ENCODE measurements around the gene RNF144B. TPM values are rescaled to one million over a fixed set of nuclear protein-coding genes. Genes with fewer than 3 reads are reported as not detected.

Gene RNF144B
- total and polyA plus RNA-seq, 10 of the 15 experiments (the other 5 are each of a cell fraction or from before 2014, with no cell fraction given): 0.03 to 0.18 (median 0.14) TPM

DNA sequence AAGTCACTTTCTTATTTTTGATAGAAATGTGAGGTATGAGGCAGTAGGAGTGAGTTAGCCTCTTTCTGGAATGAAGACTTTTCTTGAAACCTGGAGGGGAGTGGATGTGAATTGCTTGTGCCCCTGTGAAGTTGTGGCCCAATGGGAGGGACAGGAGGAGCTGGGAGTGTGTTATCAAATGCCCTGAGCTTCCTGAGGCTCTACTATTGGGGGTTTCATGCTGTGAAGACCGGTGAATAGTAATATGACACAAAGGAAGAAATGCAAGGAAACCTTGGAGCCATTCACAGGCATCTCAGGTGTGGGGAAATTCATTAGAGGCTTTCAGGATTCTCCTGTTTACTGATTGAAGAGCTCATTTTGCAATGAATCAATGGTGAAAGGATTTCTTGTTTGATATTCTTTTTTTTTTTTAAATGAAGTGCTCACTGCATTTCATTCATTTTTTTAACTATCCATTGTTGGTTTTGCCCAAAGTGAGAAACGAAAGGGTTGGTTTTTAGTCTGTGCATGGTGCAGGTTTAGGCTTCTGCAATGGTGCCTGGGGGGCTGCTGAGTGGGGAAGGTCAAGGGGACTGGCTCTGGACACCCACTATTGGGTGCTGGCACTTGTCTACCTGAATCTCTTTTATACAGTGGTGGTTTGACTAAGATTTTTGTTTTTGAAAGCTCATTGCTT is 8.2 kb downstream of the RNF144B start:
- Histone ChIP-seq H2AFZ (ENCODE audit: control insufficient read depth, low read depth, low read length) (no peak overlapping the region), H3K4me1 (ENCODE audit: control insufficient read depth, insufficient read depth, low read length) (peaks cover 4% of the 10 kb centered on the region), H3K27me3 (replicated peaks in 1 of 2; ENCODE audit: control insufficient read depth in 2 of 2, insufficient read depth in 2 of 2, low read length in 1 of 2) (peaks cover 0 to 3% of the 10 kb centered on the region in 2 experiments; a peak in 2 of 4 replicates), H3K4me3 (no peak overlapping the region), H3K9me3 (replicated peaks; ENCODE audit: control insufficient read depth, insufficient read depth, low read length) (no peaks in the 10 kb centered on the region; the same call in 2 of the 3 replicates), H3K79me2 (ENCODE audit: control insufficient read depth, insufficient read depth, low read length) (no peaks in the 10 kb centered on the region), H3K4me2 (ENCODE audit: control insufficient read depth, insufficient read depth) (no peak overlapping the region), H3K9ac (ENCODE audit: control insufficient read depth, insufficient read depth, low read length) (no peak overlapping the region), H3K27ac (ENCODE audit: control insufficient read depth, insufficient read depth) (no peak overlapping the region), H4K20me1 (ENCODE audit: control insufficient read depth, insufficient read depth) (no peaks in the 10 kb centered on the region), H3K36me3 (ENCODE audit: control insufficient read depth in 2 of 2, insufficient read depth in 2 of 2, low read length in 1 of 2) (no peaks in the 10 kb centered on the region)
- WGBS (ENCODE audit: insufficient coverage, insufficient replicate concordance, low lambda C conversion rate, missing lambda C conversion rate): 8% methylated on average over 2 of the region's 2 CpGs
- in situ Hi-C loops (cut with MboI) (no loop called here), intact Hi-C loops (cut with micrococcal nuclease; ENCODE audit: unreplicated experiment) (no loop called here)
- DNase-seq (ENCODE audit: low read depth, low spot score): no peak
- RAD21 ChIA-PET (ENCODE audit: unreplicated experiment): interaction anchor here (0.6 kb wide), 1 partner anchor 596 kb away, joined by 3 read pairs; no protein-coding TSS in a partner anchor
- SMC1A ChIA-PET (ENCODE audit: uncharacterized antibody, unreplicated experiment): no interaction called here
- TF ChIP-seq, protein P1, sequence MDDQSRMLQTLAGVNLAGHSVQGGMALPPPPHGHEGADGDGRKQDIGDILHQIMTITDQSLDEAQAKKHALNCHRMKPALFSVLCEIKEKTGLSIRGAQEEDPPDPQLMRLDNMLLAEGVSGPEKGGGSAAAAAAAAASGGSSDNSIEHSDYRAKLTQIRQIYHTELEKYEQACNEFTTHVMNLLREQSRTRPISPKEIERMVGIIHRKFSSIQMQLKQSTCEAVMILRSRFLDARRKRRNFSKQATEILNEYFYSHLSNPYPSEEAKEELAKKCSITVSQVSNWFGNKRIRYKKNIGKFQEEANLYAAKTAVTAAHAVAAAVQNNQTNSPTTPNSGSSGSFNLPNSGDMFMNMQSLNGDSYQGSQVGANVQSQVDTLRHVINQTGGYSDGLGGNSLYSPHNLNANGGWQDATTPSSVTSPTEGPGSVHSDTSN (IDR thresholded peaks at IDR 0.05; ENCODE audit: insufficient replicate concordance, low read depth, low read length): no peak
- TF ChIP-seq BRCA1 (IDR thresholded peaks at IDR 0.05; ENCODE audit: low read depth, low read length) (no peak), SMARCA5 (IDR thresholded peaks at IDR 0.05) (no peak), STAT3 (IDR thresholded peaks at IDR 0.05; ENCODE audit: low read depth, low read length) (no peak), MEF2A (IDR thresholded peaks at IDR 0.05; ENCODE audit: insufficient read depth, low read depth, low read length) (no peak), STAT1 (conservative IDR thresholded peaks at IDR 0.05) (no peak), RELA (IDR thresholded peaks at IDR 0.05; ENCODE audit: borderline replicate concordance, partially characterized antibody) (no peak), MTA3 (IDR thresholded peaks at IDR 0.05; ENCODE audit: borderline replicate concordance, low read length) (no peak), HCFC1 (IDR thresholded peaks at IDR 0.05; ENCODE audit: low read length) (no peak), ATF7 (IDR thresholded peaks at IDR 0.05; ENCODE audit: low read depth) (no peak), NR2C1 (IDR thresholded peaks at IDR 0.05) (no peak)
- TF ChIP-seq, protein P2, sequence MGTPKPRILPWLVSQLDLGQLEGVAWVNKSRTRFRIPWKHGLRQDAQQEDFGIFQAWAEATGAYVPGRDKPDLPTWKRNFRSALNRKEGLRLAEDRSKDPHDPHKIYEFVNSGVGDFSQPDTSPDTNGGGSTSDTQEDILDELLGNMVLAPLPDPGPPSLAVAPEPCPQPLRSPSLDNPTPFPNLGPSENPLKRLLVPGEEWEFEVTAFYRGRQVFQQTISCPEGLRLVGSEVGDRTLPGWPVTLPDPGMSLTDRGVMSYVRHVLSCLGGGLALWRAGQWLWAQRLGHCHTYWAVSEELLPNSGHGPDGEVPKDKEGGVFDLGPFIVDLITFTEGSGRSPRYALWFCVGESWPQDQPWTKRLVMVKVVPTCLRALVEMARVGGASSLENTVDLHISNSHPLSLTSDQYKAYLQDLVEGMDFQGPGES (IDR thresholded peaks at IDR 0.05): no peak
- TF ChIP-seq, protein P3, sequence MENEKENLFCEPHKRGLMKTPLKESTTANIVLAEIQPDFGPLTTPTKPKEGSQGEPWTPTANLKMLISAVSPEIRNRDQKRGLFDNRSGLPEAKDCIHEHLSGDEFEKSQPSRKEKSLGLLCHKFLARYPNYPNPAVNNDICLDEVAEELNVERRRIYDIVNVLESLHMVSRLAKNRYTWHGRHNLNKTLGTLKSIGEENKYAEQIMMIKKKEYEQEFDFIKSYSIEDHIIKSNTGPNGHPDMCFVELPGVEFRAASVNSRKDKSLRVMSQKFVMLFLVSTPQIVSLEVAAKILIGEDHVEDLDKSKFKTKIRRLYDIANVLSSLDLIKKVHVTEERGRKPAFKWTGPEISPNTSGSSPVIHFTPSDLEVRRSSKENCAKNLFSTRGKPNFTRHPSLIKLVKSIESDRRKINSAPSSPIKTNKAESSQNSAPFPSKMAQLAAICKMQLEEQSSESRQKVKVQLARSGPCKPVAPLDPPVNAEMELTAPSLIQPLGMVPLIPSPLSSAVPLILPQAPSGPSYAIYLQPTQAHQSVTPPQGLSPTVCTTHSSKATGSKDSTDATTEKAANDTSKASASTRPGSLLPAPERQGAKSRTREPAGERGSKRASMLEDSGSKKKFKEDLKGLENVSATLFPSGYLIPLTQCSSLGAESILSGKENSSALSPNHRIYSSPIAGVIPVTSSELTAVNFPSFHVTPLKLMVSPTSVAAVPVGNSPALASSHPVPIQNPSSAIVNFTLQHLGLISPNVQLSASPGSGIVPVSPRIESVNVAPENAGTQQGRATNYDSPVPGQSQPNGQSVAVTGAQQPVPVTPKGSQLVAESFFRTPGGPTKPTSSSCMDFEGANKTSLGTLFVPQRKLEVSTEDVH (IDR thresholded peaks at IDR 0.05; ENCODE audit: low read depth, partially characterized antibody): no peak
- TF ChIP-seq, protein P4, sequence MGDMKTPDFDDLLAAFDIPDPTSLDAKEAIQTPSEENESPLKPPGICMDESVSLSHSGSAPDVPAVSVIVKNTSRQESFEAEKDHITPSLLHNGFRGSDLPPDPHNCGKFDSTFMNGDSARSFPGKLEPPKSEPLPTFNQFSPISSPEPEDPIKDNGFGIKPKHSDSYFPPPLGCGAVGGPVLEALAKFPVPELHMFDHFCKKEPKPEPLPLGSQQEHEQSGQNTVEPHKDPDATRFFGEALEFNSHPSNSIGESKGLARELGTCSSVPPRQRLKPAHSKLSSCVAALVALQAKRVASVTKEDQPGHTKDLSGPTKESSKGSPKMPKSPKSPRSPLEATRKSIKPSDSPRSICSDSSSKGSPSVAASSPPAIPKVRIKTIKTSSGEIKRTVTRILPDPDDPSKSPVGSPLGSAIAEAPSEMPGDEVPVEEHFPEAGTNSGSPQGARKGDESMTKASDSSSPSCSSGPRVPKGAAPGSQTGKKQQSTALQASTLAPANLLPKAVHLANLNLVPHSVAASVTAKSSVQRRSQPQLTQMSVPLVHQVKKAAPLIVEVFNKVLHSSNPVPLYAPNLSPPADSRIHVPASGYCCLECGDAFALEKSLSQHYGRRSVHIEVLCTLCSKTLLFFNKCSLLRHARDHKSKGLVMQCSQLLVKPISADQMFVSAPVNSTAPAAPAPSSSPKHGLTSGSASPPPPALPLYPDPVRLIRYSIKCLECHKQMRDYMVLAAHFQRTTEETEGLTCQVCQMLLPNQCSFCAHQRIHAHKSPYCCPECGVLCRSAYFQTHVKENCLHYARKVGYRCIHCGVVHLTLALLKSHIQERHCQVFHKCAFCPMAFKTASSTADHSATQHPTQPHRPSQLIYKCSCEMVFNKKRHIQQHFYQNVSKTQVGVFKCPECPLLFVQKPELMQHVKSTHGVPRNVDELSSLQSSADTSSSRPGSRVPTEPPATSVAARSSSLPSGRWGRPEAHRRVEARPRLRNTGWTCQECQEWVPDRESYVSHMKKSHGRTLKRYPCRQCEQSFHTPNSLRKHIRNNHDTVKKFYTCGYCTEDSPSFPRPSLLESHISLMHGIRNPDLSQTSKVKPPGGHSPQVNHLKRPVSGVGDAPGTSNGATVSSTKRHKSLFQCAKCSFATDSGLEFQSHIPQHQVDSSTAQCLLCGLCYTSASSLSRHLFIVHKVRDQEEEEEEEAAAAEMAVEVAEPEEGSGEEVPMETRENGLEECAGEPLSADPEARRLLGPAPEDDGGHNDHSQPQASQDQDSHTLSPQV (IDR thresholded peaks at IDR 0.05): no peak
- CTCF ChIA-PET: interaction anchor here (0.6 to 1.5 kb wide), 2 partner anchors 10 to 17 kb away, joined by 3 to 4 read pairs; no protein-coding TSS in a partner anchor
- POLR2A ChIA-PET: no interaction called here
- BruUV-seq (replicated peaks): no TSS peak
- no peak for ATAC-seq
- no peak for FAIRE-seq
